ENCODE measurements around the gene TAOK2. TPM values are rescaled to one million over a fixed set of nuclear protein-coding genes. Genes with fewer than 3 reads are reported as not detected.

The TAOK2 gene
- total RNA-seq, 1 experiment from 2014 or later, result 56.7 TPM

GRCh38 chr16:29975134-29975538 is 1.5 kb downstream of the TAOK2 start:
- peak overlapping the region; percentile 95 for H3K4me2 ChIP-seq (ENCODE audit: low read length)
- CTCF ChIA-PET, result interaction anchor here (0.9 to 1.7 kb wide), 2 partner anchors 31 to 275 kb away, joined by 3 to 4 read pairs; no protein-coding TSS in a partner anchor
- RAD21 ChIA-PET (ENCODE audit: low non-redundant PET in 1 of 2, low total read pairs in 2 of 2, uncharacterized antibody in 2 of 2, unreplicated experiment in 2 of 2), result no interaction called here
- no peaks in the 10 kb centered on the region for H3K27me3 ChIP-seq (ENCODE audit: insufficient read depth, low read length)
- H3K9me2 ChIP-seq (ENCODE audit: insufficient read depth), result no peaks in the 10 kb centered on the region
- no peak for ATAC-seq
- H3K36me3 ChIP-seq (ENCODE audit: control insufficient read depth in 1 of 2, insufficient read depth in 2 of 2, low read length in 2 of 2), result peaks cover 25 to 27% of the 10 kb centered on the region in 2 experiments
- H3K9me3 ChIP-seq (ENCODE audit: control insufficient read depth in 1 of 2, insufficient read depth in 1 of 2, low read depth in 1 of 2, low read length in 2 of 2), result no peaks in the 10 kb centered on the region; a peak in 1 of 4 replicates
- peak overlapping the region; percentile 97 for H3K9ac ChIP-seq (ENCODE audit: low read length)
- H3K79me2 ChIP-seq (ENCODE audit: insufficient read depth, low read length), result peaks cover 57% of the 10 kb centered on the region
- no peak for TF ChIP-seq EGR1 (IDR thresholded peaks at IDR 0.05; ENCODE audit: low read depth)
- no peak for TF ChIP-seq RAD21 (IDR thresholded peaks at IDR 0.05; ENCODE audit: low read depth)
- no peak for TF ChIP-seq REST (IDR thresholded peaks at IDR 0.05; ENCODE audit: low read depth)
- TF ChIP-seq CEBPB (IDR thresholded peaks at IDR 0.05; ENCODE audit: low read depth), result no peak
- TF ChIP-seq POLR2A (IDR thresholded peaks at IDR 0.05; ENCODE audit: borderline replicate concordance, extremely low read depth, insufficient read depth, insufficient read length), result no peak
- TF ChIP-seq YY1 (IDR thresholded peaks at IDR 0.05; ENCODE audit: extremely low read depth, insufficient replicate concordance, low read depth, low read length), result no peak
- TF ChIP-seq ZBTB33 (IDR thresholded peaks at IDR 0.05; ENCODE audit: extremely low read depth, insufficient replicate concordance, low read length), result no peak
- no peak for TF ChIP-seq MAX (IDR thresholded peaks at IDR 0.05)
- no peak for TF ChIP-seq ELF1 (IDR thresholded peaks at IDR 0.05; ENCODE audit: borderline replicate concordance, low read depth)
- no peak for TF ChIP-seq CBX3 (IDR thresholded peaks at IDR 0.05; ENCODE audit: low read depth)
- no peak for TF ChIP-seq EZH2 (IDR thresholded peaks at IDR 0.05)
- no peak for TF ChIP-seq TCF7L2 (IDR thresholded peaks at IDR 0.05; ENCODE audit: borderline replicate concordance, extremely low read depth, insufficient read depth, insufficient read length)
- no peak for TF ChIP-seq FOSL1 (IDR thresholded peaks at IDR 0.05; ENCODE audit: low read depth)
- no peak for TF ChIP-seq ZNF274 (IDR thresholded peaks at IDR 0.05; ENCODE audit: low read depth, low read length)
- no peak overlapping the region for H2AFZ ChIP-seq (ENCODE audit: low read depth, low read length, poor library complexity, severe bottlenecking)
- POLR2A ChIA-PET, result interaction anchor here (1.0 kb wide), 1 partner anchor 30 kb away, joined by 5 read pairs; no protein-coding TSS in a partner anchor
- no TSS peak for BruUV-seq (replicated peaks)
- peak overlapping the region; percentile 96 to 98 for H3K4me3 ChIP-seq (replicated peaks in 1 of 2; ENCODE audit: low read depth in 1 of 2, low read length in 2 of 2)
- H3K4me1 ChIP-seq (ENCODE audit: control insufficient read depth in 1 of 2, insufficient read depth in 2 of 2, low read length in 2 of 2), result peaks cover 8 to 26% of the 10 kb centered on the region in 2 experiments
- H4K20me1 ChIP-seq (ENCODE audit: insufficient read depth), result no peaks in the 10 kb centered on the region
- no peak for DNase-seq (ENCODE audit: low read depth, low spot score)
- H3K27ac ChIP-seq (ENCODE audit: low read depth, low read length), result no peak overlapping the region; the same call in 1 of the 2 replicates
- intact Hi-C loops (cut with micrococcal nuclease), result no loop called here
